Occipital lobe (tissue), 2 donors: ENCODE measurements around the gene RPGRIP1L. TPM values are rescaled to one million over a fixed set of nuclear protein-coding genes. Genes with fewer than 3 reads are reported as not detected.

Experiments used
- DNase-seq: peaks from one replicate; lab custom pipeline; 2025; lab: John Stamatoyannopoulos, UW
- total RNA-seq: library from RNA; depleted of rRNA; stranded (reverse); fragments of >200 nt; gene quantifications from one replicate; pipeline ENCODE4 v1.2.3, GENCODE V29; 2014

The RPGRIP1L gene
- total RNA-seq, 1 donor from 2014 or later: 23.6 TPM

GRCh38 chr16:53662072-53662471 is 41.6 kb downstream of the RPGRIP1L start:
- no peak for DNase-seq

GRCh38 chr16:53654946-53655345 is 48.7 kb downstream of the RPGRIP1L start:
- no peak for DNase-seq

DNA sequence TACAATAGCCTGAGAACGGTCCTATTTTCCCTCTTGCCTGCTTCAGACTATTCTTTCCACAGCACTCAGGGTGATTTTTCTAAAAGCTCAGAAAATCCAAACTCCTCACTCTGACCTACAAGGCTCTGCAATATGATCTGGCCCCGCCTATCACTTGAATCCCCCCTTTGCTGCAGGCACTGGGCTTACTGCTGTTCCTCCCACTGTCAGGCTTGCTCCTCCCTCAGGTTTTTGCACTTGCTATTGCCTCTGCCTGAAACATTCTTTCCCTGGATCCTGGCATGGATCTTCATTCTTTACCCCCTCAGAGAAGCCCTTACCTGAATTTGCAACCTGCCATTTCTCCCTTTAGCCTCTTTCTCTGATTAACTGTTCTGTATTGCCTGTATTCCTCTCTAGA is 52.3 kb downstream of the RPGRIP1L start:
- no peak for DNase-seq

DNA sequence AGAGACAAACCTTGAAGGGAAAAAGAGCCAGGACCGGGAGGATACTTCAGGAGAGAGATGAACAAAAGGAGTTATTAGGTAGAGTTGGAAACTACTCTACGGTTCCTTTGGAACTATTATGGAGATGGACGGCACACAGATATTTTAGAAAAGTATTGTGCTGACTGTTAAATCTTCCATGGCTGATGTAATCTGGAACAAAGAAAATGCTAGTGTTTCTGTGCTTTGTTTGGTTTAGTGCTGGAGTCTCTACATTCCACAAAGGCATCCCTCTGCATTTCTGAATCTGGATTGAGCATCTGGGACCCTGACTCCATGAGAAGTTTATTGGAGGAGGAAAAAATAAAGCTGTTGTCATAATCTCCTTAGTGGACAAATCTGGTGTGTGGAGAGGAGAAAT is 57.2 kb downstream of the RPGRIP1L start:
- DNase-seq: no peak

GRCh38 chr16:53643474-53643873 is 60.2 kb downstream of the RPGRIP1L start:
- DNase-seq: no peak

GRCh38 chr16:53642094-53642493 is 61.6 kb downstream of the RPGRIP1L start:
- no peak for DNase-seq

GRCh38 chr16:53636978-53637377 is 66.7 kb downstream of the RPGRIP1L start:
- DNase-seq: no peak

GRCh38 chr16:53632526-53632925 is 71.1 kb downstream of the RPGRIP1L start:
- DNase-seq: no peak

- no peak for DNase-seq
These were observed 72.2 kb downstream of the RPGRIP1L start for GRCh38 chr16:53631236-53632025.

DNA sequence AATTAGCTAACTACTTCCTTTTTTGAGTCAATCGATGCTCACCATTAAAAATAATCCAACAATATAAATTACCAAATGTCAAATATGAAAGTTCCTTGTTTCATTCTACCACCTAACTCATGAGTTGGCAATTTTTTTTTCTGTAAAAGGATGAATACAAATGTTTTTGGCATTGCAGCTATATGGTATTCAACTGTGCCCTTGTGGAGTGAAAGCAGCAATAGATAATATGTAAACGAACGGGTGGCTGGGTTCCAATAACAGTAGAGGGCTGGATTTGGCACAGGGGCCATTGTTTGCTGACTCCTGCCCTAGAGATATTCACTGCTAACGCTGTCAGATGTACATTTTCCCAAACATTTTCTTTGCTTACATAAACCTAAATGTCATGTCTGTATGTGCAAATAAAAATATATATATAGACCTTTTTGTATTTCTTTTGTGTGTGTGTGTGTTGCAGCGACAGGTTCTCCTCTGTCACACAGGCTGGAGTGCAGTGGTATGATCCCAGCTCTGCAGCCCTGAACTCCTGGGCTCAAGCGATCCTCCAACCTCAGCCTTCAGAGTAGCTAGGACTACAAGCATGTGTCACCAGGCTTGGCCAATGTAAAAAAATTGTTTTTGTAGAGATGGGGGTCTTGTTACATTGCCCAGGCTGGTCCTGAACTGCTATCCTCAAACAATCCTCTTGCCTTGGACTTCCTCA is 73.9 kb downstream of the RPGRIP1L start:
- no peak for DNase-seq

GRCh38 chr16:53629151-53629550 is 74.5 kb downstream of the RPGRIP1L start:
- no peak for DNase-seq

- DNase-seq: no peak
These were observed 76.8 kb downstream of the RPGRIP1L start for GRCh38 chr16:53626811-53627210.

DNA sequence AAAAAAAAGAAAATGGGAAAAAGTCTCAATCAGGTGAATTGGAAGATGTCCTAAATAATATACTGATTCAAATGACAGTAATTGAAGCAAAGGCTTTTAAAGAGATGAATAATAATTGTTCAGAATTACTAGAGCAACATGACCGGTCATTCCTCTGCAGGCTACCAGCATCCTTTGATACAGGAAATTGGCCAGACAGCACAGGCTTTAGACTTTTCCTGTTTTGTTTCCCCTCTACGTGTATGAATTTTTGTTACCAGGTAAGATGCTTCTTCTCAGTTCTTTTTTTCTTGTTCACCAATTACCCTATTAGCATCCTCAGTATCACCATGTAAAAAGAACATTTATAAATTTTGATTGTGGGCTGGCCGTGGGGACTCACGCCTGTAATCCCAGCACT is 77.5 kb downstream of the RPGRIP1L start:
- DNase-seq: no peak

- no peak for DNase-seq
These were observed 78.4 kb downstream of the RPGRIP1L start for GRCh38 chr16:53625221-53625620.

DNA sequence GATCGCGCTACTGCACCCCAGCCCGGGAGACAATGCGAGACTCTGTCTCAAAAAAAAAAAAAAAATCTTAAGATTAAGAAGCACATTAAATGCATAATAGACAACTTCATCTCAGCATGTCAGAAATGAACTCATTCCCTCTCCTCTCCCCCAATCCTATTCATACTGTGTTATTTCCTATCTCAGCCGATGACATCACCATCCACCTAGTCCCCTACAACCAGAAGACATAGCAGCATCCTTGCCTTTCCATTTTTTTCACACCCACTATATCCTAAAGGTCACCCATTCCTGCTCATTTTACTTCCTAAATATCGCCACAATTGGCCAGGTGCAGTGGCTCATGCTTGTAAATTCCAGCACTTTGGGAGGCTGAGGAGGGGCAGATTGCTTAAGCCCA is 81.3 kb downstream of the RPGRIP1L start:
- no peak for DNase-seq

DNA sequence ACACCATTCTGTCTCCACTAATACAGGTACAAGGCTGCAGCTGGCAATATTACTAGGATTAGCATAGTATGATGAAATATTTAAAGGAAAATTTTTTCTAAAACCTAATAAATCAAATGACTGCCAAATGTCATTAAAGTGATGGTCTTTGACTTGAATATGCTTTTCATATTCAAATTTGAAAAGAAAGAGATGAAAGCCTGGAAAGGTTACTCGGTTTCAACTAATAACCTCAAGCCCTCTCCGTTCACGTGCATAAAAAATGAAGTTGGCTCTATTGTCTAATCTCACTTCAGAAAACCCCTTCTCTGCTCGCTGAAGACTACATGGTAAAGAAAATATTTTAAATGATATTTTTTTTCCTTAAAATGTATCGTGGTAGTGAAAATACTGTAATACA is 83.2 kb downstream of the RPGRIP1L start:
- no peak for DNase-seq

GRCh38 chr16:53619235-53619634 is 84.4 kb downstream of the RPGRIP1L start:
- DNase-seq: no peak

DNA sequence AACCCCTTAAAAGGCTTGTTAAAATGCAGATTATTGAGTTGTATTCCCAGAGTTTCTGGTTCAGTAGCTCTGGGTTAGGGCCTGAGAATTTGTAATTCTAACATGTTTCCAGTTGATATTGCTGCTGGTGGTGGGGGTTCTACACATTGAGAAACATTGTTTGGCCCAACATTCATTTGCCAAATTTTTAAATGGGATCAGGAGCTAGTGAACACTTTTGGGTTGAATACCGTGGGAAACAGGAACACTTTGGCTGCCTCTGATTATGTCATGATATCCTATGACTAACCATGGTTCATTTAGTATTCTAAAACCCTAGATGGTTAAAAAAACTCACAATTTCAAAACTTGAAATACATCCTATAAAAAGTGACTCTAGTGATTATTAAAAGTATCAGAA is 89.3 kb downstream of the RPGRIP1L start:
- DNase-seq: no peak

DNA sequence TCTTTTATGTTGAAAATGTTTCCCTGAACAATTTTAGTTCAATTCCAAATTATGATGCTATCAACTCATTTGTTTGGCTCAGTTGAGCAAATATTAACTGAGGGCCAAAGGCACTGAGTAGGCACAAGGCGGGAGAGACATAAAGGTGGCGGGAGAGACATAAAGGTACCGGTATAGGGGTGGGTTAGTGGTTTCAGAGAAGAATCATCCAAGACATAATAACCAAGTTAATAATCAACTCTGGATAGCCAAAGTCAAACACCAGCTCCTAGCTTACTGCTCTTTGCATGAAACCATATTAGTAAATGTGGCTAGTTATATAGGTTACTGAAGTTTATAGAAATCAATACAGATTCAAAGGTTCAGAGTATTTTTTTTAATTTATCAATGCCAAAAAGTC is 91.7 kb downstream of the RPGRIP1L start:
- no peak for DNase-seq

DNA sequence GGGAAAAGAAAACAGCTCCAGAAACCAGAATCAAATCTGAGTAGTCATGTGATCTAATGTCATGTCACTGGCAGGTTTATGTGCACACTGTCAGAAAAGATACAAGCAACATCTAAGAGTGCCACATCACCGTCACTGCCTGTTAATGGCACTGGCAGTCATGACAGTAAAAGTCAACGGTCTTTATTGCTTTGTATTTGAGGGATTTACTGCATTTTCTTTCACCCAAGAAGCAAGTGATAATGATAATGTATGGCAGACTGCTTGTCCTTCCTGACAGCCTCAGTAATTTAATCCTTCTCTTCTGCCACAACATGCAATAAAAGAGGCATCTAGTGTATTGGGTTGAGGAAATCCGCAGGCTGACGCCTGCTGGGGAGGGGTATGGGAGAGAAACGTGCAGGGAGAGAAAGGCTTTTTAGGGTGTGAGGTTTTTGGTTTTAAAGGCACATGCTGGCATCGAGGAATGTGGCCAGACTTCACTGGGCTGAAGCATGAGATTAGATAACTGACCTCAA is 92.4 kb downstream of the RPGRIP1L start:
- DNase-seq: no peak

DNA sequence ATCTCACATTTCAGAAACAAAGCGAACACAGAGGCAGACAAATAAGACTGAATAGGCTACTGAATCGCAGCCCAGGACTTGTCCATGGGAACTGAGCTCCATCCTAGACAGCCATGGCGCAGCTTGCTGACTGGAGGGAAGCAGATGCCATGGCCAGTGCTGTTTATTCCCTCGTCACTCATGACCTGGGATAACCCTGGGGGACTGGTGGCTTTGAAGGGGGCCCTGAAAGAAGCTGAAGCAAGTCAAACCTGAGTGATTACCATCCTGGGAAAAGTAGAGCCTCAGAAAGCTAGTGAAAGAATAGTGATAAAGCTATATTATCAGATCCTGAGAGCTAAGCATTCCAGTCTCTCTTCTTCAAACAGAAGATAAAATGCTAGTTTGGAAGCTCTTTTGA is 94.1 kb downstream of the RPGRIP1L start:
- no peak for DNase-seq

- DNase-seq: no peak
These were observed 95.6 kb downstream of the RPGRIP1L start for GRCh38 chr16:53608094-53608493.
